ENCODE measurements around the gene FAM219A.
"Not testable (repeated sequence)": the region's sequence is repeated elsewhere in the genome, so short reads cannot be mapped to it uniquely, and the experiment has no call there.

Gene FAM219A

DNA sequence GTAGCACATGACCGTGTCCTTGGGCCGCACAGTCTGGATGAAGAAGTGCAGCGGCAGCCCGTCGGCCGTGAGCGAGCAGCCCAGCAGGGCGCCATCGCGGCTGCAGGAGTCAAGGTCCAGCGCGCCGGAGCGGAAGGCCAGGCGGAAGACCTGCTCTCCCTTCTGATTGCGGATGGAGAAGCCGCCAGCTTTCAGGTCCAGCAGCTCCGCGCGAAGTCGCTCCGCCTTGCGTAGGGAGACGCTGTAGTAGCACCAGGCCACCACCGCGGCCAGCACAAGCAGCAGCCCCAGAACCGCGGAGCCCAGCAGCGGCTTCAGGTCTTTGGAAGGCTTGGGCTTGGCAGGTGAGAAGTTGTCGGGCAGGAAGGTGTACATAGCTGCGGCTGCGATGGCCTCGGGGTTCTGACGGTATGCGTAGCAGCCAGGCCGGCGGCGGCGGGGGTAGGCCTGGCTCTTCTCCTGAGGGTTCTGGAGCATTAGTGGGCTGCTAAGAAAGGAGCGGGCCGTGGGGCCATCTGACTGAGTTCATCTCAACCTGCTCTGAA, 85.8 kb downstream of the FAM219A start:
- no peak for DNase-seq (ENCODE audit: insufficient read length, low spot score)
- TF ChIP-seq, protein P1, sequence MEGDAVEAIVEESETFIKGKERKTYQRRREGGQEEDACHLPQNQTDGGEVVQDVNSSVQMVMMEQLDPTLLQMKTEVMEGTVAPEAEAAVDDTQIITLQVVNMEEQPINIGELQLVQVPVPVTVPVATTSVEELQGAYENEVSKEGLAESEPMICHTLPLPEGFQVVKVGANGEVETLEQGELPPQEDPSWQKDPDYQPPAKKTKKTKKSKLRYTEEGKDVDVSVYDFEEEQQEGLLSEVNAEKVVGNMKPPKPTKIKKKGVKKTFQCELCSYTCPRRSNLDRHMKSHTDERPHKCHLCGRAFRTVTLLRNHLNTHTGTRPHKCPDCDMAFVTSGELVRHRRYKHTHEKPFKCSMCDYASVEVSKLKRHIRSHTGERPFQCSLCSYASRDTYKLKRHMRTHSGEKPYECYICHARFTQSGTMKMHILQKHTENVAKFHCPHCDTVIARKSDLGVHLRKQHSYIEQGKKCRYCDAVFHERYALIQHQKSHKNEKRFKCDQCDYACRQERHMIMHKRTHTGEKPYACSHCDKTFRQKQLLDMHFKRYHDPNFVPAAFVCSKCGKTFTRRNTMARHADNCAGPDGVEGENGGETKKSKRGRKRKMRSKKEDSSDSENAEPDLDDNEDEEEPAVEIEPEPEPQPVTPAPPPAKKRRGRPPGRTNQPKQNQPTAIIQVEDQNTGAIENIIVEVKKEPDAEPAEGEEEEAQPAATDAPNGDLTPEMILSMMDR (IDR thresholded peaks at IDR 0.05; ENCODE audit: insufficient read depth, missing control alignments) = no peak
- no peak for FAIRE-seq

- TF ChIP-seq, protein P1 (IDR thresholded peaks at IDR 0.05; ENCODE audit: insufficient read depth, missing control alignments) = no peak
- no peak for DNase-seq (ENCODE audit: insufficient read length, low spot score)
- no peak for FAIRE-seq
Measured at GRCh38 chr9:34371886-34372466, 86.4 kb downstream of the FAM219A start.

DNA sequence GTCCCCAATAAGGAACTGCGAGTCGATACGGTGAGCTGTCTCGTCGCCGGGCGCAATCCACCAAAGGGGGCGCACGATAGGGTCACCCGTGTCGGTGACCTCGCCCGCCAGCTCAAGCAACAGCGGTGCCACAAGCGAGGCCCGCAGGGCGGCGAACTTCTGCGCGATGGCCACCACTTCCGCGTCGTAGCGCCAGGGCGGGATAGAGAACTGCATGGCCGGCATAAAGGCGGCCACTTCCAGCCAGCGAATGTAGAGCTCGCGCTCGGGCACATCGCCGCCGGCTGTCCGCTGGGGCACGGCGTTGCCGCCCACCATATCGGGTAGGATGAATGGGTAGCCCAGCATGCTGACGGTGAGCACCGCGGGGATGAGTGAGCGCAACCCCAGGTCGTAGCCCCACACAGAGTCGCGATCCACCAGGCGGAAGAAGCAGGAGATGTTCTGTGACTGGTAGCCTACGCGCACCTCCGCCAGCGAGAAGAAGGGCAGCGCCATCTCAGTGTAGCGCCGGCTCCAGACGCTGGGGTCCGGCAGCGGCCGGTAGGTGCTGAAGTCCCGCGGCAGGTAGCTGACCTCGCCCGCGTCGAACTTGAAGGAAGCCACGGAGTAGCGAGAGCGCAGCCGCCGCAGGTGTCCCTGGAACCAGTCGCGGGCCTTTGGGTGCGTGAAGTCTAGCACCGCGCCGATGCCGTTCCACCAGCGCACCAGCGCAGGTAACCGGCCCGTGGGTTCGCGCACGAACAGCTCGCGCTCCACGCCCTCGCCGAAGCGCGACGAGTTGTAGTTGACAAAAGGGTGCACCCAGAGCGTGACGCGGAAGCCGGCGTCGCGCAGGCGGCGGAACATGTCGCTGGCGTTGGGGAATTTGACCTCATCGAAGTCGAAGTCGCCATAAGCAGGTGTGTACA, 87.1 kb downstream of the FAM219A start:
- TF ChIP-seq, protein P1 (IDR thresholded peaks at IDR 0.05; ENCODE audit: insufficient read depth, missing control alignments) = no peak
- no peak for FAIRE-seq
- DNase-seq (ENCODE audit: insufficient read length, low spot score) = no peak

DNA sequence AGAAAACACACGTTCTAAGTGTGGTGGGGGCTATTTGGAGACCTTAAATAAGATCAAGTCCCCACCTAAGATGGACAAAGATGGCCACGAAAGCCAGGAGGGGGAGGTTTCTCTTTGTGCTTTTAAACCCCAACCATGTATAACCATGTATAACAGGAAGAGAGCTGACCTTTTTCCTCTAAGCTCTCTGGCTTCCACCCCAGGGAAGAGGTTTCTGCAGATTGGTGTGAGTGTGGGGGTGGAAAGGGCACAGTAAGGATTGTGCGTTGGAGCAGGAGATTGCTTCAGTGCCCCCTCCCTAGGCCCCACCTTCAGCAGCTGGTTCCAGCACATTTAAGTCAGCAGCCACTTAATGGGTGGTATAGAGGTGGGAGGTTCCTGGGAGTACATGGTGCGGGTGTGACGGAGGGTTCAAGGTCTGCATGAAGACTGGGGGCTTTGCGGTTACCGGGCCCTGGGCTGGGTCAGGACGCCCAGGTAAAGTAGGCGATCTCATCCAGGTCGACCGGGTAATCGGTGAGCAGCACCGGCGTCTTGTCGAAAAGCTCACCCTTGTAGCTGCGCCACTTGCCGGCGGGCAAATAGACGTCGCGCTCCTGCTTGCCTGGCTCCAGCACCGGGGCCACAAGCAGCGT, 87.9 kb downstream of the FAM219A start:
- FAIRE-seq (no peak), DNase-seq (ENCODE audit: insufficient read length, low spot score) (no peak)
- TF ChIP-seq, protein P1 (IDR thresholded peaks at IDR 0.05; ENCODE audit: insufficient read depth, missing control alignments) = no peak

DNA sequence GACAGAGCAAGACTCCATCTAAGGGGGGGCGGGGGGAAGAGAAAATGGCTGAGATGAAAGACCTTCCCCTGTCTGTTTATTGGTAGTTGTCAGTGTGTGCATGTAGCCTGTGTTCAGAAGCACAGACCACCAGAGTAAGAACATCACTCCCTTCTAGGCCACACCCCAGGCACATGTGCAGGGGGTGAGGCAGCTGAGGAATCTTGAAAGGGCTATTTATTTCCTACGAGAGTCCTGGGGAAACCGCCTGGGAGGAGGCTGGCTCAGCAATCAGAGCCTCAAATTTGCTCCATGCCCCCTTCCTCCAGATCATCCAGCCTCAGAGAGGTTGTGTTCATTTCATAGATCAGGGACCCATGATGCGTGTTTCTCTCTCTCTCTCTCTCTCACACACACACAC, 88.7 kb downstream of the FAM219A start:
- TF ChIP-seq, protein P1 (IDR thresholded peaks at IDR 0.05; ENCODE audit: insufficient read depth, missing control alignments) = no peak
- no peak for FAIRE-seq
- no peak for DNase-seq (ENCODE audit: insufficient read length, low spot score)

GRCh38 chr9:34368796-34369195, 89.6 kb downstream of the FAM219A start:
- not testable (repeated sequence) for FAIRE-seq; DNase-seq (ENCODE audit: insufficient read length, low spot score)

DNA sequence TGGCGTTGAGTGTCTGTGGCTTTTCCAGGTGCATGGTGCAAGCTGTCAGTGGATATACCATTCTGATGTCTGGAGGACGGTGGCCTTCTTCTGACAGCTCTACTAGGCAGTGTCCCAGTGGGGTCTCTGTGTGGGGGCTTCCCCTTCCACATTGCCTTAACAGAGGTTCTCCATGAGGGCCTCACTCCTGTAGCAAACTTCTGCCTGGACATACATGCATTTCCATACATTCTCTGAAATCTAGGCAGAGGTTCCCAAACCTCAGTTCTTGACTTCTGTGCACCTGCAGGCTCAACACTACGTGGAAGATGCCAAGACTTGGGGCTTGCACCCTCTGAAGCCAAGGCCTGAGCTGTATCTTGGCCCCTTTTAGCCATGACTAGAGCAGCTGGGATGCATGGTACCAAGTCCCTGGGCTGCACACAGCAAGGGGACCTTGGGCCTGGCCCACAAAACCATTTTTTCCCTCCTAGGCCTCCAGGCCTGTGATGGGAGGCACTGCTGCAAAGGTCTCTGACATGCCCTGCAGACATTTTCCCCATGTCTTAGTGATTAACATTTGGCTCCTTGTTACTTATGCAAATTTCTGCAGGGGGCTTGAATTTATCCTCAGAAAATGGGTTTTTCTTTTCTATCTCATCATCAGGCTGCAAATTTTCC, 90.5 kb downstream of the FAM219A start:
- FAIRE-seq = not testable (repeated sequence)

More for the DNA sequence above, 90.5 kb downstream of the FAM219A start:
- not testable (repeated sequence) for DNase-seq (ENCODE audit: insufficient read length, low spot score)

Data from D721Med (cell line).